GM12878 (cell line): ENCODE measurements around the gene INPP5D. TPM values are rescaled to one million over a fixed set of nuclear protein-coding genes. Genes with fewer than 3 reads are reported as not detected.

Experiments
- ATAC-seq: fragments of 200-7000 bp; cut with Tn5 transposase; 3 replicates; pipeline ENCODE4 v1.9.1; 2020; ENCODE audit warnings: mild to moderate bottlenecking, moderate library complexity
- BruUV-seq: library from RNA; stranded (reverse); fragments of 400-500 nt; replicated peaks from 2 replicates; lab custom pipeline; 2021; lab: Mats Ljungman, UMichigan
- CTCF ChIA-PET: fragments of 300-600 bp; sonication (Branson Sonifier 250); formaldehyde crosslinking; extraction: SDS; loops from one replicate; lab custom pipeline; 2021; ENCODE audit warnings: inconsistent platforms; lab: Yijun Ruan, JAX
- POLR2A ChIA-PET: fragments of 350-600 bp; formaldehyde crosslinking; extraction: SDS; loops from one replicate; lab custom pipeline; 2021; ENCODE audit warnings: inconsistent platforms; lab: Charles Lee
- RAD21 ChIA-PET: fragments of 300-600 bp; sonication (Branson Sonifier 250); formaldehyde crosslinking; loops from one replicate; lab custom pipeline; 2023; ENCODE audit warnings: antibody characterized with exemption; ENCODE audit not compliant: unreplicated experiment; lab: Charles Lee
- SMC1A ChIA-PET: fragments of 300-600 bp; sonication (Branson Sonifier 250); formaldehyde crosslinking; loops from one replicate; lab custom pipeline; 2023; ENCODE audit not compliant: unreplicated experiment, uncharacterized antibody; lab: Charles Lee
- DNase-seq: peaks from one replicate; pipeline ENCODE4 v3.0.0-alpha.2; 2011; ENCODE audit warnings: low read depth, low spot score
- FAIRE-seq: peaks from 3 replicates; lab custom pipeline; 2011; peaks lifted over from hg19 to GRCh38; lab: Jason Lieb, UNC
- H2AFZ ChIP-seq: 2 replicates; pipeline ENCODE4 v1.6.0; 2011; ENCODE audit warnings: low read depth, low read length, control low read depth; ENCODE audit not compliant: control insufficient read depth
- H3K27ac ChIP-seq: 2 replicates; pipeline ENCODE4 v1.5.1; 2011; ENCODE audit warnings: control low read depth; ENCODE audit not compliant: control insufficient read depth, insufficient read depth
- H3K27me3 ChIP-seq, 2 experiments: replicated peaks in 1 of 2; 2 replicates each; pipeline versions ENCODE4 v1.6.0 to v1.6.1; 2011; ENCODE audit warnings: low read length in 1 of 2; ENCODE audit not compliant: control insufficient read depth in 2 of 2, insufficient read depth in 2 of 2
- H3K36me3 ChIP-seq, 2 experiments: 2 replicates each; pipeline ENCODE4 v1.5.1; 2011; ENCODE audit warnings: low read length in 1 of 2; ENCODE audit not compliant: control insufficient read depth in 2 of 2, insufficient read depth in 2 of 2
- H3K4me1 ChIP-seq: 2 replicates; pipeline ENCODE4 v1.6.1; 2011; ENCODE audit warnings: mild to moderate bottlenecking, low read length, moderate library complexity, mixed read lengths; ENCODE audit not compliant: control insufficient read depth, insufficient read depth
- H3K4me2 ChIP-seq: 2 replicates; pipeline ENCODE4 v1.6.0; 2011; ENCODE audit warnings: control low read depth; ENCODE audit not compliant: control insufficient read depth, insufficient read depth
- H3K4me3 ChIP-seq: fragments of 200-600 bp; sonication (generic); 2 replicates; pipeline ENCODE4 v1.5.1; 2016
- H3K79me2 ChIP-seq: 2 replicates; pipeline ENCODE4 v1.6.0; 2011; ENCODE audit warnings: low read length; ENCODE audit not compliant: control insufficient read depth, insufficient read depth
- H3K9ac ChIP-seq: 2 replicates; pipeline ENCODE4 v1.8.0; 2011; ENCODE audit warnings: low read length, control low read depth, mixed read lengths; ENCODE audit not compliant: control insufficient read depth, insufficient read depth
- H3K9me3 ChIP-seq: replicated peaks from 3 replicates; pipeline ENCODE4 v1.5.1; 2011; ENCODE audit warnings: mild to moderate bottlenecking, low read length; ENCODE audit not compliant: control insufficient read depth, insufficient read depth
- H4K20me1 ChIP-seq: 2 replicates; pipeline ENCODE4 v1.6.0; 2011; ENCODE audit not compliant: control insufficient read depth, insufficient read depth
- HCFC1 ChIP-seq: fragments of 150-350 bp; IDR thresholded peaks from 2 replicates; pipeline ENCODE4 v1.6.1; 2014; ENCODE audit warnings: low read length
- MTA2 ChIP-seq: fragments of 450-650 bp; IDR thresholded peaks from 2 replicates; pipeline ENCODE4 v1.6.1; 2016; ENCODE audit warnings: low read depth, mild to moderate bottlenecking, moderate library complexity
- MTA3 ChIP-seq: IDR thresholded peaks from 2 replicates; pipeline ENCODE4 v1.6.1; 2012; ENCODE audit warnings: low read length, inconsistent platforms, borderline replicate concordance
- MYC ChIP-seq: IDR thresholded peaks from 2 replicates; pipeline ENCODE4 v1.6.1; 2011; ENCODE audit warnings: mild to moderate bottlenecking, low read length, moderate library complexity, inconsistent platforms; ENCODE audit not compliant: insufficient read depth, insufficient replicate concordance, insufficient read length, severe bottlenecking
- NFXL1 ChIP-seq: fragments of 450-650 bp; IDR thresholded peaks from 2 replicates; pipeline ENCODE4 v1.6.1; 2017; ENCODE audit warnings: antibody characterized with exemption, mild to moderate bottlenecking, borderline replicate concordance
- PML ChIP-seq: IDR thresholded peaks from 2 replicates; pipeline ENCODE4 v1.6.1; 2012; ENCODE audit warnings: low read length, inconsistent platforms
- POLR2A ChIP-seq: IDR thresholded peaks from 2 replicates; pipeline ENCODE4 v1.6.1; 2011; ENCODE audit warnings: low read depth, mild to moderate bottlenecking, low read length
- RUNX3 ChIP-seq: IDR thresholded peaks from 2 replicates; pipeline ENCODE4 v1.6.1; 2012; ENCODE audit warnings: low read length, inconsistent platforms
- SIN3A ChIP-seq: IDR thresholded peaks from 2 replicates; pipeline ENCODE4 v1.6.1; 2012; ENCODE audit warnings: low read depth, low read length, improper control_type of control experiment
- whole genome bisulfite sequencing: methylation state at CpG from one replicate; pipeline ENCODE4 v1.1.6; 2016; ENCODE audit warnings: low lambda C conversion rate; ENCODE audit not compliant: insufficient replicate concordance, insufficient coverage; ENCODE audit errors: missing lambda C conversion rate; 5-methylcytosine and 5-hydroxymethylcytosine counted together
- in situ Hi-C: fragments of 300-500 bp; cut with MboI; formaldehyde crosslinking; loops from 9 replicates; pipeline ENCODE4 v1.14.3; 2018; ENCODE audit warnings: mixed read lengths
- intact Hi-C: fragments of 100-400 bp; cut with micrococcal nuclease; formaldehyde crosslinking; loops from one replicate; pipeline ENCODE4 v1.14.2; 2022; ENCODE audit not compliant: unreplicated experiment
- polyA plus RNA-seq, 11 experiments: library from polyadenylated mRNA; depleted of rRNA in 4 of 11; unstranded in 6 of 11; stranded (reverse) in 5 of 11; fragments of >200 nt; fragmentation: Nextera tagmentation in 4 of 11; fragmentation: Illumina TruSeq in 1 of 11; extraction: Ambion mirVana in 4 of 11; extraction: Trizol in 1 of 11; gene quantifications; 1 replicate in 1 of 11; 2 replicates in 10 of 11; pipeline versions ENCODE4 v1.2.1 to v1.2.3, GENCODE V29; 2011 to 2016; ENCODE audit warnings: inconsistent platforms in 2 of 11, missing spikeins in 2 of 11, low read depth in 1 of 11
- total RNA-seq, 4 experiments: library from RNA; depleted of rRNA in 3 of 4; stranded (reverse); fragments of >200 nt in 3 of 4; fragmentation: Illumina TruSeq in 1 of 4; extraction: Trizol in 1 of 4; gene quantifications; 2 replicates each; pipeline versions ENCODE4 v1.2.1 to v1.2.3, GENCODE V29; 2013 to 2021

INPP5D gene
- total and polyA plus RNA-seq, 10 of the 15 experiments (the other 5 are each of a cell fraction or from before 2014, with no cell fraction given) = 11.8 to 139 (median 88.8) TPM

DNA sequence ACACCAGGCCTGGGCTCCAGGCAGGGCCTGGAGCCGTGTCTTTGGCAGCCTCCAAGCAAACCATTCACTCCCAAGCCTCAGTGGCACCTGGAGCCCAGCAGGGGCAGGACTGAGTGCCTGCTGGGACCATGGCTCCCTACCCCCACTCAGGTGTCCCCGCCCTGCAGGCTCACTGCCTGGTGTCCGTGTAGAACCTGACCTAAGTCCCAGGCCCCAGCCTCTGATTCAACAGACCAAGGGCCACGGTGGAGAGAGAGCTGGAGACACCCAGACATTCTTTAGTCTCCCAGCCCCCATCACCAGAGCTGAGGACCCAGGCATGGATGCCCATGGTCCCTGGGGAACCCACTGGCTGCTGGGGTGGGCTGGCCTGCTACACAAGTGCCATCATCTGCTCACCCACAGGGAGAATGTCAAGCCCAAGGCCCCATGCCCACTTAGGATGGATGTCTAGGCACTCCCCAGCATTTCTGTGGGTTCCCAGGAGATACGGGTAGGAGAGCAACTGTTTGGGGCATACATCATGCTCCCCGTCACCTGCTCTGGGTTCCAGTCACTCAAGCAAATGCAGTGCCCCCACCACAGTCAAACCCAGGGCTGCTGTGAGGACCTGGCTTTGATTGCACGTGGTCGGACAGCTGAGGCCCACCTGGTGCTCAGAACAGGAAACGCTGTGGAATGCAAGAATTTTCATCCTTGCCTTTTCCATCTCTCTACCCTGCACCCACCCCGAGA is 148.4 kb downstream of the INPP5D start:
- no TSS peak for BruUV-seq
- Histone ChIP-seq H3K9ac (no peak overlapping the region), H3K27ac (no peak overlapping the region), H3K4me3 (no peak overlapping the region), H3K4me1 (no peaks in the 10 kb centered on the region; the same call in 1 of the 2 replicates), H3K79me2 (no peaks in the 10 kb centered on the region), H3K9me3 (no peaks in the 10 kb centered on the region), H3K36me3 (peaks cover 16 to 24% of the 10 kb centered on the region in 2 experiments), H2AFZ (no peak overlapping the region), H3K27me3 (no peaks in the 10 kb centered on the region), H4K20me1 (no peaks in the 10 kb centered on the region), H3K4me2 (no peak overlapping the region)
- ChIA-PET RAD21 (no interaction called here), CTCF (interaction anchor here (0.7 to 1.8 kb wide), 2 partner anchors 9 to 154 kb away, joined by 3 to 4 read pairs; no protein-coding TSS in a partner anchor), POLR2A (no interaction called here), SMC1A (no interaction called here)
- FAIRE-seq (no peak), ATAC-seq (peak; percentile 23; the same call in 2 of the 3 replicates), DNase-seq (no peak)
- 76% methylated on average over 10 of the region's 10 CpGs for WGBS
- intact Hi-C loops = no loop called here
- TF ChIP-seq RUNX3 = 0 out of 2 replicates have a peak, but pooled peaks have one; percentile 5
- TF ChIP-seq SIN3A = no peak
- peak; percentile 48; the same call in 1 of the 2 replicates for TF ChIP-seq MTA3
- no peak for TF ChIP-seq NFXL1
- TF ChIP-seq POLR2A = peak; percentile 59
- TF ChIP-seq MYC = no peak
- no peak for TF ChIP-seq MTA2
- 0 out of 2 replicates have a peak, but pooled peaks have one; percentile 42 for TF ChIP-seq PML
- TF ChIP-seq HCFC1 = no peak
- in situ Hi-C loops = no loop called here
